T-cell (primary cell): ENCODE results near the gene NOTCH1. TPM values are rescaled to one million over a fixed set of nuclear protein-coding genes. Genes with fewer than 3 reads are reported as not detected.

Source experiments
- ATAC-seq, 4 experiments: fragments of 200-7000 bp in 3 of 4; fragments of 150-1000 bp in 1 of 4; cut with Tn5 transposase; replicated peaks in 1 of 4; 1 replicate in 3 of 4; 2 replicates in 1 of 4; pipeline ENCODE4 v1.10.0; 2021; ENCODE audit warnings: moderate library complexity in 3 of 4, mild to moderate bottlenecking in 2 of 4, moderate number of reproducible peaks in 1 of 4
- CTCF ChIA-PET, 2 donors: fragments of 300-600 bp; sonication (Branson Sonifier 250); formaldehyde crosslinking; loops; one replicate each; lab custom pipeline; 2022; ENCODE audit warnings: antibody characterized with exemption in 2 of 2; lab: Charles Lee
- POLR2A ChIA-PET, 2 donors: fragments of 300-600 bp; sonication (Branson Sonifier 250); formaldehyde crosslinking; loops; one replicate each; lab custom pipeline; 2022; ENCODE audit warnings: antibody characterized with exemption in 2 of 2; lab: Charles Lee
- DNase-seq, 35 experiments: peaks; one replicate each; pipeline versions ENCODE4 v3.0.0 to v3.0.0-alpha.2; 2013 to 2023
- H3K27ac ChIP-seq: one replicate; pipeline ENCODE4 v1.5.1; 2013; ENCODE audit warnings: low read length
- H3K27me3 ChIP-seq, 2 experiments: replicated peaks in 1 of 2; 1 replicate in 1 of 2; 2 replicates in 1 of 2; pipeline versions ENCODE4 v1.6.1 to v1.7.0; 2013; ENCODE audit warnings: low read length in 1 of 2, mixed read lengths in 1 of 2; ENCODE audit not compliant: control insufficient read depth in 2 of 2, insufficient read depth in 2 of 2; ENCODE audit errors: extremely low read depth in 1 of 2
- H3K36me3 ChIP-seq, 2 donors: 1 replicate in 1 of 2; 2 replicates in 1 of 2; pipeline versions ENCODE4 v1.6.1 to v1.7.0; 2013; ENCODE audit warnings: low read length in 1 of 2; ENCODE audit not compliant: control insufficient read depth in 2 of 2, insufficient read depth in 1 of 2; ENCODE audit errors: extremely low read depth in 1 of 2
- H3K4me1 ChIP-seq, 2 experiments: 1 replicate in 1 of 2; 2 replicates in 1 of 2; pipeline versions ENCODE4 v1.6.1 to v1.7.0; 2013; ENCODE audit warnings: low read length in 2 of 2, mixed read lengths in 1 of 2; ENCODE audit not compliant: insufficient read depth in 2 of 2, control insufficient read depth in 1 of 2; ENCODE audit errors: extremely low read depth in 1 of 2
- H3K4me3 ChIP-seq, 2 donors: 1 replicate in 1 of 2; 2 replicates in 1 of 2; pipeline versions ENCODE4 v1.5.1 to v1.7.0; 2013; ENCODE audit warnings: mild to moderate bottlenecking in 2 of 2, low read length in 1 of 2, moderate library complexity in 1 of 2; ENCODE audit not compliant: control insufficient read depth in 1 of 2; ENCODE audit errors: extremely low read depth in 1 of 2
- H3K9me3 ChIP-seq: 2 replicates; pipeline ENCODE4 v1.7.0; 2013
- H3K27ac Mint-ChIP-seq, 2 donors: one replicate each; pipeline ENCODE4 v1.8.0; 2020 to 2021; ENCODE audit warnings: mild to moderate bottlenecking in 2 of 2, mixed read lengths in 2 of 2
- H3K27me3 Mint-ChIP-seq, 2 donors: one replicate each; pipeline ENCODE4 v1.8.0; 2021 to 2022; ENCODE audit warnings: mixed read lengths in 2 of 2
- H3K36me3 Mint-ChIP-seq: one replicate; pipeline ENCODE4 v1.8.0; 2021; ENCODE audit warnings: mixed read lengths
- H3K4me1 Mint-ChIP-seq, 3 donors: one replicate each; pipeline ENCODE4 v1.8.0; 2020 to 2022; ENCODE audit warnings: mixed read lengths in 3 of 3, mild to moderate bottlenecking in 1 of 3
- H3K4me3 Mint-ChIP-seq, 3 donors: one replicate each; pipeline ENCODE4 v1.8.0; 2020 to 2022; ENCODE audit warnings: mild to moderate bottlenecking in 3 of 3, mixed read lengths in 3 of 3, moderate library complexity in 3 of 3
- H3K9me3 Mint-ChIP-seq, 3 donors: one replicate each; pipeline ENCODE4 v1.8.0; 2020 to 2022; ENCODE audit warnings: mixed read lengths in 3 of 3
- WGBS: methylation state at CpG from one replicate; pipeline ENCODE4 v1.1.5; 2013; ENCODE audit warnings: missing lambda C conversion rate; ENCODE audit not compliant: insufficient coverage; 5-methylcytosine and 5-hydroxymethylcytosine counted together
- total RNA-seq, 35 experiments: library from RNA in 6 of 35; stranded (reverse) in 6 of 35; fragments of 120-200 nt in 1 of 35; gene quantifications; one replicate each; pipeline versions ENCODE4 v1.2.1 to v1.2.4 and lab custom pipeline; 2013 to 2026

The NOTCH1 gene
- total RNA-seq, 5 donors from 2014 or later (not counting 1 experiment from before 2014, with no cell fraction given): 50.1 to 96.1 (median 84.1) TPM

GRCh38 chr9:136482046-136482792, 63.6 kb downstream of the NOTCH1 start:
- Histone ChIP-seq H3K9me3 (no peaks in the 10 kb centered on the region), H3K27me3 (no peaks in the 10 kb centered on the region), H3K4me1 (peaks cover 7 to 46% of the 10 kb centered on the region in 2 experiments), H3K36me3 (peaks cover 0 to 20% of the 10 kb centered on the region in 2 donors), H3K4me3 (peak overlapping the region; percentile 60 to 77), H3K27ac (peak overlapping the region; percentile 86)
- peaks cover 10% of the 10 kb centered on the region for H3K36me3 Mint-ChIP-seq
- no peaks in the 10 kb centered on the region for H3K27me3 Mint-ChIP-seq
- peak overlapping the region; percentile 90 to 92 for H3K27ac Mint-ChIP-seq
- no peaks in the 10 kb centered on the region for H3K9me3 Mint-ChIP-seq
- ATAC-seq: no peak
- CTCF ChIA-PET: no interaction called here
- peak overlapping the region; percentile 92 to 97 (median 94) for H3K4me3 Mint-ChIP-seq
- DNase-seq: peak in 16 of 35 experiments; percentile 11 to 62 (median 24)
- peaks cover 44 to 47% (median 44%) of the 10 kb centered on the region in 3 donors for H3K4me1 Mint-ChIP-seq
- under 1% methylated on average over 31 of the region's 39 CpGs for WGBS
- POLR2A ChIA-PET: no interaction called here

GRCh38 chr9:136481558-136481957, 64.3 kb downstream of the NOTCH1 start:
- H3K4me1 Mint-ChIP-seq: peaks cover 44 to 48% (median 44%) of the 10 kb centered on the region in 3 donors
- peak overlapping the region; percentile 86 for H3K27ac ChIP-seq

GRCh38 chr9:136476369-136477150, 69.3 kb downstream of the NOTCH1 start:
- Histone ChIP-seq H3K4me3 (no peak overlapping the region), H3K9me3 (no peaks in the 10 kb centered on the region), H3K4me1 (peaks cover 2 to 35% of the 10 kb centered on the region in 2 experiments), H3K27me3 (no peaks in the 10 kb centered on the region), H3K36me3 (peaks cover 22 to 76% of the 10 kb centered on the region in 2 donors), H3K27ac (no peak overlapping the region)
- Mint-ChIP-seq H3K27me3 (no peaks in the 10 kb centered on the region), H3K4me3 (no peak overlapping the region), H3K27ac (no peak overlapping the region), H3K9me3 (no peaks in the 10 kb centered on the region), H3K36me3 (peaks cover 34% of the 10 kb centered on the region), H3K4me1 (peaks cover 29 to 34% (median 33%) of the 10 kb centered on the region in 3 donors)
- DNase-seq (no peak), ATAC-seq (no peak)
- ChIA-PET CTCF (no interaction called here), POLR2A (no interaction called here)
- 94% methylated on average over 22 of the region's 25 CpGs for WGBS

More at GRCh38 chr9:136481558-136481957, 64.3 kb downstream of the NOTCH1 start:
- peaks cover 7 to 46% of the 10 kb centered on the region in 2 experiments for H3K4me1 ChIP-seq
- Mint-ChIP-seq H3K27me3 (no peaks in the 10 kb centered on the region), H3K9me3 (no peaks in the 10 kb centered on the region), H3K27ac (peak overlapping the region; percentile 90 to 92), H3K36me3 (peaks cover 14% of the 10 kb centered on the region), H3K4me3 (peak overlapping the region; percentile 87 to 97 (median 92))
- ATAC-seq (no peak), DNase-seq (peak in 2 of 35 experiments; percentile 15 to 31)
- POLR2A ChIA-PET: interaction anchor here in 1 of 2 donors (0.7 kb wide), 1 partner anchor 57 kb away, joined by 11 read pairs; no protein-coding TSS in a partner anchor
- H3K4me3 ChIP-seq: peak overlapping the region; percentile 19 to 60
- peaks cover 3 to 26% of the 10 kb centered on the region in 2 donors for H3K36me3 ChIP-seq
- CTCF ChIA-PET: no interaction called here
- no peaks in the 10 kb centered on the region for H3K9me3 ChIP-seq
- H3K27me3 ChIP-seq: no peaks in the 10 kb centered on the region
- WGBS: 20% methylated on average over 1 of the region's 5 CpGs

GRCh38 chr9:136474974-136475865, 70.6 kb downstream of the NOTCH1 start:
- Histone ChIP-seq H3K36me3 (peaks cover 24 to 90% of the 10 kb centered on the region in 2 donors), H3K4me1 (peaks cover 0 to 25% of the 10 kb centered on the region in 2 experiments), H3K4me3 (no peak overlapping the region), H3K9me3 (no peaks in the 10 kb centered on the region), H3K27me3 (no peaks in the 10 kb centered on the region), H3K27ac (no peak overlapping the region)
- Mint-ChIP-seq H3K27ac (no peak overlapping the region), H3K9me3 (no peaks in the 10 kb centered on the region), H3K4me3 (no peak overlapping the region), H3K4me1 (peaks cover 20 to 28% (median 28%) of the 10 kb centered on the region in 3 donors), H3K36me3 (peaks cover 34% of the 10 kb centered on the region), H3K27me3 (no peaks in the 10 kb centered on the region)
- POLR2A ChIA-PET: no interaction called here
- WGBS: 96% methylated on average over 32 of the region's 34 CpGs
- DNase-seq (no peak), ATAC-seq (no peak)
- CTCF ChIA-PET: no interaction called here

- Histone ChIP-seq H3K4me1 (peaks cover 0 to 17% of the 10 kb centered on the region in 2 experiments), H3K4me3 (no peak overlapping the region), H3K9me3 (no peaks in the 10 kb centered on the region), H3K27ac (no peak overlapping the region), H3K27me3 (no peaks in the 10 kb centered on the region), H3K36me3 (peaks cover 25 to 96% of the 10 kb centered on the region in 2 donors)
- no peak overlapping the region for H3K4me3 Mint-ChIP-seq
- ATAC-seq (no peak), DNase-seq (no peak)
- WGBS: 96% methylated on average over 27 of the region's 27 CpGs
- no peak overlapping the region for H3K27ac Mint-ChIP-seq
- H3K36me3 Mint-ChIP-seq: peaks cover 31% of the 10 kb centered on the region
- H3K27me3 Mint-ChIP-seq: no peaks in the 10 kb centered on the region
- ChIA-PET CTCF (interaction anchor here in 1 of 2 donors (0.6 kb wide), 1 partner anchor 53 kb away, joined by 3 read pairs; no protein-coding TSS in a partner anchor), POLR2A (no interaction called here)
- H3K4me1 Mint-ChIP-seq: peaks cover 13 to 23% (median 21%) of the 10 kb centered on the region in 3 donors
- H3K9me3 Mint-ChIP-seq: no peaks in the 10 kb centered on the region
These were observed 71.7 kb downstream of the NOTCH1 start for GRCh38 chr9:136474021-136474640.
